GM19397 (cell line): ENCODE data around the gene CCT3.
"Not testable (repeated sequence)": the region's sequence is repeated elsewhere in the genome, so short reads cannot be mapped to it uniquely, and the experiment has no call there.

Experiments
- ATAC-seq: cut with Tn5 transposase; IDR thresholded peaks from one replicate; pipeline ENCODE4 v1.9.1; 2021; ENCODE audit warnings: mild to moderate bottlenecking, moderate library complexity; ENCODE audit not compliant: unreplicated experiment

CCT3 gene

GRCh38 chr1:156338180-156338976, at the start of gene CCT3, which contains the start of gene TSACC:
CCT3 (minus strand) TSS chr1:156338292; CDS start chr1:156338184, 108 bp downstream.
TSACC (plus strand) TSS chr1:156338526; CDS start chr1:156339758, 1,232 bp downstream.
- ATAC-seq, result peak; percentile 92

- ATAC-seq, result no peak
Observed at GRCh38 chr1:156387870-156388173, 49.7 kb upstream of the CCT3 start.

GRCh38 chr1:156386949-156387869, 49.1 kb upstream of the CCT3 start:
- ATAC-seq, result no peak

GRCh38 chr1:156386134-156386901, 48.2 kb upstream of the CCT3 start:
- ATAC-seq, result no peak

GRCh38 chr1:156385534-156386031, 47.5 kb upstream of the CCT3 start:
- ATAC-seq, result no peak

GRCh38 chr1:156384658-156385057, 46.6 kb upstream of the CCT3 start:
- ATAC-seq, result no peak

GRCh38 chr1:156384007-156384406, 45.9 kb upstream of the CCT3 start:
- no peak for ATAC-seq

- no peak for ATAC-seq
Observed at GRCh38 chr1:156383023-156383422, 44.9 kb upstream of the CCT3 start.

- ATAC-seq, result no peak
Observed at GRCh38 chr1:156382561-156382960, 44.5 kb upstream of the CCT3 start.

- no peak for ATAC-seq
Observed at GRCh38 chr1:156379420-156380165, 41.5 kb upstream of the CCT3 start.

GRCh38 chr1:156378557-156378956, 40.5 kb upstream of the CCT3 start:
- ATAC-seq, result no peak

- no peak for ATAC-seq
Observed at GRCh38 chr1:156376958-156377919, 39.1 kb upstream of the CCT3 start.

- ATAC-seq, result no peak
Observed at GRCh38 chr1:156376146-156376545, 38.1 kb upstream of the CCT3 start.

GRCh38 chr1:156373546-156373945, 35.5 kb upstream of the CCT3 start:
- ATAC-seq, result no peak

GRCh38 chr1:156372876-156373275, 34.8 kb upstream of the CCT3 start:
- ATAC-seq, result no peak

- ATAC-seq, result no peak
Observed at GRCh38 chr1:156372265-156372586, 34.1 kb upstream of the CCT3 start.

- no peak for ATAC-seq
Observed at GRCh38 chr1:156371553-156372264, 33.6 kb upstream of the CCT3 start.

- ATAC-seq, result not testable (repeated sequence)
Observed at GRCh38 chr1:156369685-156370286, 31.7 kb upstream of the CCT3 start.
